Stimulated activated CD8-positive, alpha-beta memory T cell treated with anti-CD3 and anti-CD28 coated beads, Interleukin-12 subunit alpha, Interleukin-12 subunit beta, amount 100 ng/mL, for 1 hour (primary cell): Measurements from ENCODE around the gene TTC19.

Experiments
- DNase-seq: peaks from one replicate; pipeline ENCODE4 v3.0.0-alpha.2; 2020; ENCODE audit warnings: low read depth

TTC19 gene, protein sequence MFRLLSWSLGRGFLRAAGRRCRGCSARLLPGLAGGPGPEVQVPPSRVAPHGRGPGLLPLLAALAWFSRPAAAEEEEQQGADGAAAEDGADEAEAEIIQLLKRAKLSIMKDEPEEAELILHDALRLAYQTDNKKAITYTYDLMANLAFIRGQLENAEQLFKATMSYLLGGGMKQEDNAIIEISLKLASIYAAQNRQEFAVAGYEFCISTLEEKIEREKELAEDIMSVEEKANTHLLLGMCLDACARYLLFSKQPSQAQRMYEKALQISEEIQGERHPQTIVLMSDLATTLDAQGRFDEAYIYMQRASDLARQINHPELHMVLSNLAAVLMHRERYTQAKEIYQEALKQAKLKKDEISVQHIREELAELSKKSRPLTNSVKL

DNA sequence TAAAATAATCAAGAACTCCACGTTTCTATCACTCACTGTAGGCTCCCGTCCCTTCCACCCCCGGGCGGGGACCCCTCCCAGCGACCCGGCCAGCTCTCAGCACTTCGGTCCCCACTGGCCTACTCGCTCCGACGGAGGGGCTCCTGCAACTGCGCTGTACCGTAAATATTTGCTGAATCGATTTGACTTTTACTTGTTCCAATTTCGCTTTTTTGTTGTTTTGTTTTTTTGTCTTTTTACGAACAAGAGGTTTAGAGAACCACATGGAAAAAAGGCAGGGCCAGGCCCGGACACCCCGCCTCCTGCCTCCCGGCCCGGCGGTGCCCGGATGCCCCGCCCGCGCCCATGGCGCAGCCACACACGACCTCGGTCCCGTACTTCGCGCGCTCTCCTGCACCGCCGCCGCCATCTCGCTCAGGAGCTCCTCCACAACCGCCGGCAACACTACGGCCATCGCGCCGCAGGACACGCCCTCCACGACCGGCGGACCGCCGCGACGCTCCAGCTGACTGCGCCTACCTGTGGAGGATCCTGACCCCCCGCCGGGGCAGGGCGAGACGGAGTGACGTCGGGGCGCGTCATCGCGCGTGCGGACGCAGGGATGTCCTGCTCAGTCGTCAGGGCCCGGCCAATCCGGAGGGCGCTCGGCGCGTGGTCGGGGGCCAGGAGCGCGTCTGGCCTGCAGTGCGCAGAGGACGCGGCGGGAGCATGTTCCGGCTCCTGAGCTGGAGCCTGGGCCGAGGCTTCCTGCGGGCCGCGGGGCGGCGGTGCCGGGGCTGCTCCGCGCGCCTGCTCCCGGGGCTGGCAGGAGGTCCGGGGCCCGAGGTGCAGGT is at the start of gene TTC19, which contains the start of gene ZSWIM7:
Gene TTC19 (plus strand): TSS at position 684 of the 833 bp plus-strand sequence. CDS start 25 bp downstream, at position 709.
Gene ZSWIM7 (minus strand): TSS at position 564 of the 833 bp plus-strand sequence. CDS start 110 bp downstream, at position 454.
- peak; percentile 80 for DNase-seq

DNA sequence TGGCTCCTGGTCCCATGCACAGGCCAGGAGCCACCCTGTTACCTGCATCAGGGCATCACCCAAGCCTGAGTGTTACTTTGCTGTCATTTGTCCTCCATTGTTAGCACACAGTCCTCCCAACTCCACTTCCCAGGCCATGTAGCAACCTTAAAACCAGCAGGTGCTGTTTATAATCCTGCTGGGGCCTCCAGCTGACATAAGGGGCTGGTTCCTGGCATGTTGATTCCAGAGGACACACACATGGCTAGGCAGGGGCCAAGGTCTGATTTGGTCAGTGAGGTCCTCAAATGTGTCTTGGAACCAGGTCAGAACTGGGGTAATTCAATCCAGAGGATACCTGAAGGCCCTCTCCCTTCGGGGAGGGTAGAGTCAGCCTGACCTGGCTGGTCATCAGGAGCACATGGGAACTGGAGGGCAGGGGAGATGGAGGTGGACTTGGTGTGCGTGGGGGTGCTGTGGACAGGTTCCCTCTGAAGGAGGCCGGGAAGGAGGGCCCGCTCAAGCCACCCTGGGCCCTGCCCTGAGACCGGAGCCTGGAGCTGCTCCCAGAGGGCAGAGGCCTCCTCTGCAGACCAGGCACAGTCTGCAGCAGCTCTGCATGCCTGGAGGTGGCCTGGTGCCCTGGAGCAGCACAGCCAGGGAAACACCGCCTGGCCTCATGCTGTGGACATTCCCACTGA is 48.1 kb upstream of the TTC19 start:
- DNase-seq: no peak

DNA sequence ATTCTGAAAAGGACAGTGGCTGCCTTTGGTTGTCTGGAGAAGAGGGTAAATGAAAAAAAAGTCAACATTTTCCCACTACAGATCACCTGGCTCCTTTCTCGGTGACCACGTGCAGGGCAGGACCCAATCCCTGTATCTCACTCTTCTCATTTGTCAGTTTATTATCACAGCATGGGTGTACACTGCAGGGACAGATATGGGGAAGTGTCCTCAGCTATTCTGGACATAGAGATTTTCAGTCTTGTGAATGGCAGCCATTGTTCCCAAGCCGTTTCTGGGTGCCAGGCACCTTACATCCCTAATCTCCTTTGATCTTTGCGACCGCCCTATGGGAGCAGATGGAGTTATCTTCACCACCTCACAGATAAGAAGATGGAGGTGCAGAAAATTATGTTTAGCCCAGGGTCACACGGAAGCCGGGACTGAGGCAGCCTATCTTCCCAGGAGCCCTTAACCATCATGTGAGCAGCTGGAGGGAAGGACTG is 47.5 kb upstream of the TTC19 start:
- no peak for DNase-seq

DNA sequence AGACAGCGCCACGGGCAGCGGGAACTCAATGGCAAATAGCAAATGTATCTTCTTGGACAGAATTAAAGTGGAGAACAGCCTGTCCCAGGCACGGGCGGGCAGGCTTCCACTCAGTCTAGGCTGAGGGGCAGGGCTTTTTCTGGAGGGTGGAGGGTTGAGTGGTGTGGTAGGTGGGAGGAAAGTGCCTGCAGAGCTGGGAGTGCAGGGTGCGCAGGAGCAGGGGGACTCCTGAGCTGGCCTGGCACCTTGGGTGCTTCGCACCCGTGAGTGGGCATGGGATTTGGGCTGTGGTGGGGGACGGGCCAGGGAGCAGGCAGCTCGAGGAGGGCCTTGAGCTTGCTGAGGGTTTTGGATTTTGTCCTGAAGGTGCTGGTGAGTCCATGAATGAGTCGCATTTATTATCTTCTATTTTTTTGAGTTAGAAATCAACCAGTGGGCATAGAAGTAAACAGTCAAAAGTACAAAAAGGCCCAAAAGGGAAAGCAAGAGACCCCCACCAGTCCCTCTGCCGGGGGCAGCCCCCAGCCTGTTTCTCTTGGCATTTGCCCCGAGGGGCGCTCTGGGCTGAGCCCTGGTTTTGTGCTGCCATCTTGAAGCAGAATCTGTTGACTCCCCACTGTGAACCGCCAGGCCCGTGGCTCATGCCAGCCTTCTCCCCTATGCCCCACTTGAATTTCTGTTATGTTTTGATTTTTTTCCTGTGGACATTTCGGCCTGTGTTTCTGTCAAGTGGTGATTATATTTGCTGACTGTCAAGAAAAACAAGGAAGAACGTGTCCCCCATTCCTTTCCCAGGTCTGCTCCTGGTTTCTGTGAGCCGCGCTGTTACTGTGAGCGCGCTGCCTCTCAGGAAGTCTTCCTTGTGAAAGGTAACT is 46.5 kb upstream of the TTC19 start:
- no peak for DNase-seq

DNA sequence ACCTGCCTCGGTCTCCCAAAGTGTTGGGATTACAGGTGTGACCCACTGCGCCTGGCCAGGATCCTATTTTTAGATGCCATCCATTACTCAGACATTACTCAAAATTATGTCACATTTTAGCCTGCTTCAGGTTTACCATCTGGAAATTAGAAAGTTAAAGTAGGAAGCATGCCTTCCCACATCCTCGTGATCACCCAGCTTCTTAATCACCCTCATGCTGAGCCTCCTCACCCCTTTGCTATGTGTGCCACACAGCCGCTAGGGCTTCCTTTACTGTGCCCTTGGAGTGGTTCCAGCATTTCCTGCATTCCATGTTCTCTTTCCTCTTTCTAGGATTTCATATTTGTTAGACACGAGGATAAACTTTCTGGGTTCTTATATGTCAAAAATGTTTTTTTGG is 45.4 kb upstream of the TTC19 start:
- DNase-seq: no peak

DNA sequence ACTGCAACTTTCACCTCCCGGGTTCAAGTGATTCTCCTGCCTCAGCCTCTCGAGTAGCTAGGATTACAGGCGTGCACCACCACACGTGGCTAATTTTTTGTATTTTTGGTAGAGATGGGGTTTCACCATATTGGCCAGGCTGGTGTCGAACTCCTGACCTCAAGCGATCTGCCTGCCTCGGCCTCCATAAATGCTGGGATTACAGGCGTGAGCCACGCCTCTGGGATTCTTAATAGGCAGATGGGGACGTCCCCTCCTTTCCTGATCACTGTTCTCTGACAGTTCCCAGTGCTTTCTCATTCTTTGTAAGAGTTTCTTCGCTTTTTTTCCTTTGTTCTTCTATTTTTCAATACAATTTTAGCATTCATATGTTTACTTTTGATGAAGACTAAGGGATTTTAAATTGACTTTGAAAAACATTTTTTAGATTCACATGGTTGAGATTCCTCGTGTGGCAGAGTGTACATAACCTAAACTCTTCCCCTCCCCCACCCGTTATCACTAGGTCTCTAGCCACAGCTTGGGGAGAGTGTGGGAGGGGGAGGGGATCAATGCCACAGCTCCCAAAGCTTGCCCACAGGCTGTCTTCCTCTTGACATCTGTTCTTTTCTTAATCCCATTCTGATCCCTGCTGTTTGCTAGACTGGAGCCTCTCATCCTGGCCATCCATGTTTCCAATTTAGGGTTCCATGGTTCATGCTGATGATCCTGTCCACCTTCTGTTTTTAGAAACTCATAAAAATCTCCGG is 43.7 kb upstream of the TTC19 start:
- DNase-seq: no peak

DNA sequence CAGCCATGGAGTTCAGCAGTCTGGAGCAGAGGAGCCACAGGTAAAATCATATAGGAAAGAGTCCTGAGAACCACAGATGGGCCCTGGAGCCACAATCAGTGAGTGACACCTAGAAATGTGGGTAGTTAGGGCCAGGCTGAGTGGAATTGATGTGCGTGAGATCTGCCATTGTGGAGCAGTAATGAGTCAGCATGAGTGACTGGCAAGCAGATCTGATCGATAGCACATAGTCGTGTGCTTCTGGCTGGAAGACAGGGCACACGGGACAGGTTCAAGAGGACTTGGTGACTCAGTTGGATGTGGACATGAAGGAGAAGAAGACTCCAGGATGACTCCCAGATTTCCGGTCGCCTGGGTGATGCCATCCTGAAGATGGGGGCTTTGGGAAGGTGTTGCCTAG is 42.4 kb upstream of the TTC19 start:
- DNase-seq: no peak

DNA sequence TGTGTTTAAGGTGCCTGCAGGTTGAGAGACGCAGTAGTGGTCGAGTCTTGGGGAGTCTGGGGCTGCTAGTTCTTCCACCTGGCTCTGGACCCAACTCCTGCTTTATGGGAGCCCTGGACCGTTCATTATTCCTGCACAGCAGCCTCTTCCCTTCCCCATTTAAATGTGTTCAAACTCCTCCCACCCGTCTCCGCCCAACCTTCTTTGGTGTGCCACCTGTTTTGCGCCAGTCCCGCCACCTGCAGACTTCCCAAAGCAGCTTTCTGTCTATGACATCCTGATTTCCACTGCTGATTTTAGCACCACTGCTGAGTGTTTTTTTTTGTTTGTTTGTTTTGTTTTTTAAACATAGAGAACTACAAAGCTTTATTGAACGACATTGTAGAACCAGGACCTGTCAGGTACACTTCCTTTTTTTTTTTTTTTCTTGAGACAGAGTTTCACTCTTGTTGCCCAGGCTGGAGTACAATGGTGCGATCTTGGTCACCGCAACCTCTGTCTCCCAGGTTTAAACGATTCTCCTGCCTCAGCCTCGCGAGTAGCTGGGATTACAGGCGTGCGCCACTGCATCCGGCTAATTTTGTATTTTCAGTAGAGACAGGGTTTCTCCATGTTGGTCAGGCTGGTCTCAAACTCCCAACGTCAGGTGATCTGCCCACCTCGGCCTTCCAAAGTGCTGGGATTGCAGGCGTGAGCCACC is 41.9 kb upstream of the TTC19 start:
- DNase-seq: no peak

DNA sequence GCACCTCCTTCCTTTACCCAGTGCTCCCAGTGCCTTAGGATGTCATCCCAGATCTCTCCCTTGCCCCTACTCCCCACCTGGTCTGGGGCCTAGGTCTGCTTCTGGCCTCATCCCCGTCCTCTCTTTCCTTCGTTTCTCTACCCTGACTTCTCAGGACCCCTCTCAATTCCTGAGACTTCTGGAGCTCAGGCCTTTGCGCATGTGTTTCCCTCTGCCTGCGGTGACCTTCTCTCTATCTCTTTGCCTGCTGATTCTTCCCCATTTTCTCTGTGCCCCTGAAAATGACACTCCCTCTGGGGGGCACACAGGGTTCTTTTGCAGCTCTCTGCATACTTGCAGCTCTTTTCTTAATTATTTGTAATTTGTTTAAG is 41.2 kb upstream of the TTC19 start:
- no peak for DNase-seq

DNA sequence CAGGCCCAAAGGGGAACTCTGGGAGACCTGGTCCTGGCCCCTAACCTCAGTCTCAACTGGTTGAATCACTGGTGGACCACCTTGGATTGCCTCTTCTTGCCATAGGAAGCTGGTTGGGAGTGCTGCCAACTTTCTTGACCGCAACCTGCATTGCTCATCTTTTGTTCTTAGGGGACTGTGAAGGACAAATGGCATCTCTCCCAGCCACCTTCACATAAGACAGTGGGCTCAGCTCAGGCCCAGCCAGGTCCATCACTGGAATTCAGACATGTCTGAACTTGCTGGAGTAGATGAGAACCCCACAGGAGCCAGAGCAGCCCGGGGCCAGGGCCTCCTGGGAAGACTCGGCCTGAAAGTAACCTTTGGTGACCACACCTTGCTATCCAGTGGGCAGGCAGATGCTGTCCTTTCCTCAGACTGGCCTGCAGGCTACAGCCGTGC is 35.9 kb upstream of the TTC19 start:
- no peak for DNase-seq

DNA sequence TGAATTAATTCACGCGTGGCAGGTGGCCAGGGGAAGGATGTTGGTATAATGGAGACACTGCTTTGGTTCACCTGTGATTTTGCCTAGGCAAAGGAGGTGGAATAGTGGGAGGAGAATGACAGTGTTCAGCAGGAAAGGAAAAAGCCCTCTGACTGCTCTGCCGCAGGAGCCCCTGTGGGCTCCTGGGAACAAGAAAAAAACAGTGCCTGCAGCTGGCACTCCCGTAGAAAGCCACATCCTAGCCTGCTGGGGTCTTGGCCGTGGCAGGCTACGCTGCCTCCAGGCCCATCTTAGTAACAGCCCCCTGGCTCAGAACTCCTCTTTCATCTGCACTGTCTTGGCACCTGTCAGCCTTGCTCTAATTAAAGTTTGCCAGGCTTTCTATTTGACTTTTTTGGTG is 34.1 kb upstream of the TTC19 start:
- no peak for DNase-seq

DNA sequence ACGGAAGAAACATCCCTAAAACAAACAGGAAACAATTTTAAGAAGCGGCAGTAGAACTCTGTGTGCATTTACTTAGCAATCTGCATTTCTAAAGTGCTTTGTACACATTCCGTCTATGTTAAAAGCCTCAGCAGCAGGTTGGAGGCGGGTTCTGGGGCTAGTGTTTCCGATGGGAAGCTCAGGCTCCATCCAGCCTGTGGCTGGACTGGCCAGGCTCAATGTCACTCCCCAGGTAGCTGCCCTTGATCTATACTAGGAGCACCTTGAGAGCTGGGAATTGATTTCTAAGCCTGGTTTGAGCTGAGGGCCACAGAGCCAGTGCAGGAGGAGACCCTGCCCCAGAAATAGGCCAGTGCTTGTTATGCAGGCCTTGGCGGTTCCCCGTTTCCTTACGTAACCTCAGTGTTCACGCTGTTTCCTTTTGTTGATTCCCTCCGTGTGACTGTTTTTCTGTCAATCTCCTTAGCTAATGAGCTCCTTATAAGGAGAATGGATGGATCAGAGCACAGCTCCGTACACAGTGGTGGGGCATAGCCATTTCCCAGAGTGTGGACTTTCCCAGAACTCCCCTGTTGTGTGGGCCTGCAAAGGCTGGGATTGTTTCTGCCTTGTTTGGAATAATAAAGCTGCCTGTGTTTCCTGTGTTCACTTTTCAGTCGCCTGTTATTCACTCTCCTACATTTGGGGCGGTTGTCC is 33.3 kb upstream of the TTC19 start:
- no peak for DNase-seq

DNA sequence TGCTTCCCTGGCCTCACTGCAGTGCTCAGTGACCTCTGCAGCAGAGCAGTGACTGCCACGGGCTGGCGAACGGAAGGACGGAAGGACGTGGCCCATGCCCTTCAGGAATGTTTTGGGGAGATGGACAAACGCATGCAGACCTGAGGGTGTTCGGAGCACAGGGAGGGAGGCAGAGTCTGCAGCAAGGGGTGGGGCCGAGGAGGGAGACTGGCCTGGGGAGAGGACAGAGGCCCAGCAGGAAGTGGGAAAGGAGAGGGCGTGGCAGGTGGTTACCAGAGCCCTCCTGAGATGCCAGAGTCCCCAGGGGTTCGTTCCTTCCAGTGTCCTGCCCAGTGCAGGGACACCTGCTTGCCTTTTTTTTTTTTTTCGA is 32.8 kb upstream of the TTC19 start:
- DNase-seq: no peak

DNA sequence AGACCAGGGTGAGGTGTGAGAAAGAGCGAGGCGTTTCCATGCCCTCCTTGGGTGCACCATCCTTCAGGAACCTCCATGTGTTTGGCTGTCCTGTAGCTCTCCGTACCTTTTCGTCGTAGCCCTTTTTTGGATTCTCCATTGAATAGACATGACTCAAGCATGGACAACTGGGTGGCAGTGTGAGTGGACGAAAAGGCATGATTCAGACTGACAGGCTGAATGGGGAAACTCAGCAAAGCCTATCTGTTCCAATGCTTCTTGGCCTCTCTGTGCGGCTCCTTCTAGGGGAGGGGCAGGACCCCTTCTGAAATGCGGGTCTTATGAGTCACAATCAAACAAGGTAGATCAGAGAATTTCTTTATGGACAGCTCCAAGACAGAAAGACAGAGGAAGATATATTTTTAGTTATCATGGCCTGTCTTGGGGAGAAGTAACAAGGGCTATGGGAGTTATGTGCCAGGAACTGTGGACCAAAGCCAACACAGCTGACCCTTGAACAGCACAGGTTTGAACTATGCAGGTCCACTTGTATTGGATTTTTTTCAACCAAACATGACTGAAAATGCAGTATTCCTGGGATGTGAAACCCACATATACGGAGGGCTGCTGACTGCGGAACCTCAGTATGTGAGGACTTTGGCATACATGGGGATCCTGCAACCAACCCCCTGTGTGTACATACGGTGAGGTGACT is 31.8 kb upstream of the TTC19 start:
- DNase-seq: no peak

DNA sequence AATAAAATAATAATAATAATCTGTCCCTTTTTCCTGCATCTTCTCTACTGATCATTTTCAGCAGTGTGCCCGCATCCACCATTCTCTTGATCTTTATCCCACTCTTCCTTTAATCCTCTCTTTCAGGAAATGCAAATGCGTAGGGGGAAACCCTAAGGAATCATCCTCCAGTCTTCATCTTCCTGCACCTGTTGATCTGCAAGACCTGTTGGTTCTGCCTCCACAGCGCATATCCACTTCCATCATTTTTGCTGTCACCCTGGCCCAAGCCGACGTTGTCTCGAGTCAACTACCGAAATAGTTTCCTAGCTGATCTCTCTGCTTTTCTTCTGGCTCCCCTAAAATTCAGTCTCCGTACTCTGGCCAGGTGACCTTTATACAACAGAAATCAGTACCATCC is 30.2 kb upstream of the TTC19 start:
- no peak for DNase-seq

DNA sequence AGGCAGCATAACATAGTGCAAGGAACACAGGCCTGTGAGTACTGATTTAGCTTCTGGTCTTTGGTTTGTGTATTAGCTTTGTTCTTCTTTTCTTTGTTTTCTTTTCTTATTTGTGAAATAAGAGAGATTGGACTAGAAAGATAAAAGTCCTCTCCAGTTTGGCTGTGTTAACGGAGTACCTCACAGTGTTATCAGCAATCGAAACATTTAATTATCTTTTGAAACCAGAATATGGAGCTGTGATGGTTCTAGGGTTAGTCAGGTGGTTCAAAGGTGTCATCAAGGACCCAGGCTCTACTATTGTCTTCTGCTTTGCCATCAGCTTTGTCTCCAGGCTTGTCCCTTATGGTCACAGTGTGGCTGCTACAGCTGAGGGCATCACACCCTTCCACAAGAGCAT is 29.1 kb upstream of the TTC19 start:
- DNase-seq: no peak

DNA sequence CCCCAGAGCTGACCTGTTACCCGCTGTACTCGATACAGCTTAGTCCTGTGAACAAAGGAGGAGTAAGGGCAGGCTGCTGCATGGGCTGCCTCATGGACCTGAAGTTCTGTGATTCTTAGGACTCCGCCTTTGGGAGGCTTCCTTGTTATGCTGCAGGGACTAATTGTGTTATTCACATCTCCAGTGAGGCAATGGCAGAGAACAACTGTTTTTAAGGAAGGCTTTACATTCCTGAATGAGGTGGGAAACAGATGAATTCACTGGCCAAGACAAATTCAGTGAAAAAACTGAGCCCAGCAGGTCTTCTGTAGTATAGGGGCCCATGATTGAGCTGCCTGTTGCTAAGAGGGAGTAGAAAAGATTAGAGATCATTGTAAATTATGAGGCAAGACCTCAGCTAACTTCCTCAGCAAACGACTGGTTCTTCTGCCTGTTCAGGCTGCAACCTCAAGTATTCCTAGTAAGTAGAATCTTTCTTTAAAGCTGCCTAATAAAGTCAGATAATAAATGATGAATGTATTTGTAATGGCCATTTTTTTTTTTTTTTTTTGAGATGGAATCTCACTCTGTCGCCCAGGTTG is 28.4 kb upstream of the TTC19 start:
- no peak for DNase-seq

DNA sequence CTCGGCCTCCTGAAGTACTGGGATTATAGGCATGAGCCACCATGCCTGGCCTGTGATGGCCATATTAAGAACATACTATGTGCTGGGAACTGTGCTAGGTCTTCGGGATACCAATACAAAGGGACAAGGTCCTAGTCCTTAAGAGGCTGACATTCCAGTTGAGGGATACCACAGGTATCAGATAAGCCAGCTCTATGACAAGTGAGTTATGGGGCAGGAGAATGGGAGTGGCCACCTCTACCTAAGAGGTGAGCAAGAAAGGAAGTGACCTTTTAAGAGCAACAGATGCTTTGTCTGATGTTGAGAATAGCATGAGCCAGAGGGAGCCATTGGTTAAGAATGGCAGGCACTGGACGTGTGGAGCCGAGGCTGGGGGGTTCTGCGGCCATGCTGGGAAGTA is 27.7 kb upstream of the TTC19 start:
- no peak for DNase-seq
